Keratinocyte (primary cell): ENCODE data around the gene HEBP2. TPM values are rescaled to one million over a fixed set of nuclear protein-coding genes. Genes with fewer than 3 reads are reported as not detected.

Source experiments
- DNase-seq: peaks from one replicate; pipeline ENCODE4 v3.0.0-alpha.2; 2011; ENCODE audit warnings: low read depth, missing footprints, low spot score
- FAIRE-seq: peaks from 2 replicates; lab custom pipeline; 2011; peaks lifted over from hg19 to GRCh38; lab: Jason Lieb, UNC
- H2AFZ ChIP-seq: 2 replicates; pipeline ENCODE4 v1.6.0; 2012; ENCODE audit warnings: low read length, control low read depth, inconsistent platforms; ENCODE audit not compliant: control insufficient read depth
- H3K27ac ChIP-seq: 2 replicates; pipeline ENCODE4 v1.5.1; 2011; ENCODE audit warnings: low read length; ENCODE audit not compliant: control insufficient read depth, insufficient read depth
- H3K27me3 ChIP-seq: 3 replicates; pipeline ENCODE4 v1.6.0; 2011; ENCODE audit warnings: low read length; ENCODE audit not compliant: control insufficient read depth, insufficient read depth; ENCODE audit errors: extremely low read depth
- H3K36me3 ChIP-seq, 2 experiments: 2 replicates in 1 of 2; 3 replicates in 1 of 2; pipeline ENCODE4 v1.5.1; 2011; ENCODE audit warnings: low read length in 2 of 2, mild to moderate bottlenecking in 1 of 2; ENCODE audit not compliant: control insufficient read depth in 2 of 2, insufficient read depth in 2 of 2; ENCODE audit errors: extremely low read depth in 1 of 2
- H3K4me1 ChIP-seq: 3 replicates; pipeline ENCODE4 v1.5.1; 2011; ENCODE audit warnings: low read length; ENCODE audit not compliant: control insufficient read depth, insufficient read depth; ENCODE audit errors: extremely low read depth
- H3K4me2 ChIP-seq: 3 replicates; pipeline ENCODE4 v1.6.0; 2011; ENCODE audit warnings: low read depth, low read length; ENCODE audit not compliant: control insufficient read depth, insufficient read depth; ENCODE audit errors: extremely low read depth
- H3K4me3 ChIP-seq, 3 experiments: fragments of 200-600 bp in 1 of 3; sonication (generic) in 1 of 3; 2 replicates in 2 of 3; 3 replicates in 1 of 3; pipeline ENCODE4 v1.5.1; 2011 to 2016; ENCODE audit warnings: low read length in 3 of 3, mild to moderate bottlenecking in 3 of 3, control low read depth in 2 of 3, inconsistent platforms in 1 of 3, low read depth in 1 of 3, mixed read lengths in 1 of 3, mixed run types in 1 of 3, moderate library complexity in 1 of 3; ENCODE audit not compliant: control insufficient read depth in 2 of 3, insufficient read depth in 2 of 3; ENCODE audit errors: extremely low read depth in 1 of 3
- H3K79me2 ChIP-seq: 2 replicates; pipeline ENCODE4 v1.6.0; 2012; ENCODE audit warnings: low read length; ENCODE audit not compliant: control insufficient read depth, insufficient read depth
- H3K9ac ChIP-seq: 3 replicates; pipeline ENCODE4 v1.6.0; 2011; ENCODE audit warnings: low read length; ENCODE audit not compliant: control insufficient read depth, insufficient read depth; ENCODE audit errors: extremely low read depth
- H3K9me1 ChIP-seq: 3 replicates; pipeline ENCODE4 v1.6.0; 2011; ENCODE audit warnings: low read length; ENCODE audit not compliant: control insufficient read depth, insufficient read depth; ENCODE audit errors: extremely low read depth
- H3K9me3 ChIP-seq: 2 replicates; pipeline ENCODE4 v1.5.1; 2012; ENCODE audit warnings: low read depth, low read length; ENCODE audit not compliant: control insufficient read depth
- H4K20me1 ChIP-seq: 3 replicates; pipeline ENCODE4 v1.6.0; 2011; ENCODE audit warnings: low read length; ENCODE audit not compliant: control insufficient read depth, insufficient read depth; ENCODE audit errors: extremely low read depth
- CTCF ChIP-seq, 3 experiments: IDR thresholded peaks in 1 of 3; conservative IDR thresholded peaks in 1 of 3; optimal IDR thresholded peaks in 1 of 3; 2 replicates in 2 of 3; 3 replicates in 1 of 3; pipeline versions ENCODE3 to v1.5.1; 2011; ENCODE audit warnings: low read length in 3 of 3, mild to moderate bottlenecking in 3 of 3, moderate library complexity in 2 of 3, control low read depth in 1 of 3, inconsistent platforms in 1 of 3; ENCODE audit not compliant: insufficient read depth in 2 of 3; ENCODE audit errors: extremely low read depth in 1 of 3
- EZH2 ChIP-seq: IDR thresholded peaks from one replicate; pipeline ENCODE4 v1.6.1; 2012; ENCODE audit warnings: inconsistent platforms, mild to moderate bottlenecking, low read length, moderate library complexity
- dilution Hi-C: fragments of 300-500 bp; cut with MboI; formaldehyde crosslinking; loops from one replicate; pipeline ENCODE4 v1.7.0; 2020; ENCODE audit warnings: low sequenced_read_pairs; ENCODE audit not compliant: extremely low pct_ligation_motif_present
- polyA plus RNA-seq, 5 experiments: library from polyadenylated mRNA; depleted of rRNA in 3 of 5; stranded (reverse) in 3 of 5; stranded (forward) in 1 of 5; unstranded in 1 of 5; fragments of >200 nt; gene quantifications; 1 replicate in 1 of 5; 2 replicates in 3 of 5; 3 replicates in 1 of 5; pipeline versions ENCODE4 v1.2.1 to v1.2.3, GENCODE V29; 2011 to 2012; ENCODE audit warnings: missing spikeins in 2 of 5, low read depth in 1 of 5, low replicate concordance in 1 of 5

HEBP2 gene
- polyA plus RNA-seq, 1 donor (not counting 4 experiments of a cell fraction or from before 2014, with no cell fraction given): 41.9 TPM

GRCh38 chr6:138434925-138435324, 30.9 kb downstream of the HEBP2 start:
- DNase-seq: no peak
- no peaks in the 10 kb centered on the region for H3K79me2 ChIP-seq
- no peaks in the 10 kb centered on the region for H3K9me1 ChIP-seq
- no peaks in the 10 kb centered on the region for H3K9me3 ChIP-seq
- H3K9ac ChIP-seq: no peak overlapping the region
- H2AFZ ChIP-seq: no peak overlapping the region
- no peak overlapping the region for H3K4me2 ChIP-seq
- dilution Hi-C loops: no loop called here
- no peak for TF ChIP-seq CTCF (optimal IDR thresholded peaks at IDR 0.05 in 1 of 3, IDR thresholded peaks at IDR 0.05 in 1 of 3, conservative IDR thresholded peaks at IDR 0.05 in 1 of 3; ENCODE audit: extremely low read depth in 1 of 3, insufficient read depth in 2 of 3, low read length in 3 of 3)
- no peak for TF ChIP-seq EZH2
- H3K27ac ChIP-seq: no peak overlapping the region
- no peaks in the 10 kb centered on the region for H4K20me1 ChIP-seq
- no peak overlapping the region for H3K4me3 ChIP-seq
- H3K27me3 ChIP-seq: no peaks in the 10 kb centered on the region
- no peaks in the 10 kb centered on the region for H3K4me1 ChIP-seq
- peaks cover 11 to 19% of the 10 kb centered on the region in 2 experiments for H3K36me3 ChIP-seq
- no peak for FAIRE-seq

GRCh38 chr6:138439546-138439945, 35.5 kb downstream of the HEBP2 start:
- FAIRE-seq: no peak
- no peaks in the 10 kb centered on the region for H4K20me1 ChIP-seq
- no peak overlapping the region for H3K4me2 ChIP-seq
- H3K9me1 ChIP-seq: no peaks in the 10 kb centered on the region
- no peaks in the 10 kb centered on the region for H3K79me2 ChIP-seq
- TF ChIP-seq EZH2 (no peak), CTCF (optimal IDR thresholded peaks at IDR 0.05 in 1 of 3, IDR thresholded peaks at IDR 0.05 in 1 of 3, conservative IDR thresholded peaks at IDR 0.05 in 1 of 3; ENCODE audit: extremely low read depth in 1 of 3, insufficient read depth in 2 of 3, low read length in 3 of 3) (no peak)
- H3K36me3 ChIP-seq: peaks cover 2% of the 10 kb centered on the region in 2 experiments
- H3K9ac ChIP-seq: no peak overlapping the region
- dilution Hi-C loops: no loop called here
- H3K27me3 ChIP-seq: no peaks in the 10 kb centered on the region
- no peaks in the 10 kb centered on the region for H3K9me3 ChIP-seq
- H3K4me1 ChIP-seq: no peaks in the 10 kb centered on the region
- DNase-seq: no peak
- H2AFZ ChIP-seq: no peak overlapping the region
- no peak overlapping the region for H3K27ac ChIP-seq
- H3K4me3 ChIP-seq: no peak overlapping the region
